Tibial nerve (tissue), 3 donors: ENCODE results near the gene ARHGEF17.

Source experiments
- CTCF ChIP-seq, 5 experiments: fragments of 200-600 bp in 3 of 5; fragments of 450-650 bp in 2 of 5; sonication (generic) in 3 of 5; IDR thresholded peaks; one replicate each; pipeline ENCODE4 v1.5.1; 2016 to 2019; ENCODE audit warnings: antibody characterized with exemption in 5 of 5, mild to moderate bottlenecking in 3 of 5, moderate library complexity in 2 of 5
- POLR2A ChIP-seq, 2 donors: fragments of 450-650 bp; IDR thresholded peaks; one replicate each; pipeline ENCODE4 v1.6.1; 2017; ENCODE audit warnings: antibody characterized with exemption in 2 of 2, mild to moderate bottlenecking in 2 of 2, moderate library complexity in 2 of 2

DNA sequence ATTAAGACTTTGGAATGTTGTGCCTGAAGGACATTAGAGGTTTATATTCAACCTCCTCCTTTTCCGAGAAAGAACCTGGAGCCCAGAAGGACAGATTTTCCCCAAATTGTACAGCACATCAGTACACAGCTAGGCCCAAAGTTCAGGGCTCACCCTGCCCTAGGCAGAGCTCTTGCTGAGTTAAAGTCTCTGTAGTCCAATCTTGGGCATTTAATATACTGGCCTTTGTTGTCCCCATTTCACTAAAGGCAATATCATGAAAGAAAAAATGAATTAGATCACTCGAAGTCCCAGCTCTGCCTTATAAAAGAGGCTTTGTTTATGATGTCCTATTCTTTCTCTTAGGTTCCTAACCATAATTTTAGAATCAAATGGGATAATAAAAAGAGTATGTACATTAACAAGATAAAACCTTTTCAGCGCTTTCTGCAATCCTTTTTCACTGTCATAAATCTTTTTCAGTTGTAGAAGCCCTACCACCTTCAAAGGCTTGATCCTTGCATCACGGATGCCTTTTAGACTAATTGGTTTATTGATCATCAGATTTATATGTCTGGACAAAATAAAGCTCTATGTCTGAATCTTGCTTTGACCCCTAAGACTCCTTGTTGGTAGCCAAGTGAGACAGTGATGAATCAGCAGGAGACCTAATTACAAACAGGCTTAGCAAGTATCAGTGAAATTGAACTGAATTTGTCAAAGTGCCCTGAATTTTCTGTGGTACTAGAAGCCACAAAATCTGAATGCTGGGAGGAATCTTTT lies 108.0 kb downstream of the ARHGEF17 start:
- TF ChIP-seq POLR2A (IDR thresholded peaks at IDR 0.05) (no peak), CTCF (IDR thresholded peaks at IDR 0.05) (no peak)
